Breast epithelium (tissue), 4 donors: ENCODE results near the gene TTC7B. TPM values are rescaled to one million over a fixed set of nuclear protein-coding genes. Genes with fewer than 3 reads are reported as not detected.

Experiments
- DNase-seq, 2 donors: peaks; one replicate each; pipeline ENCODE4 v3.0.0-alpha.2; 2019; ENCODE audit warnings: low spot score in 2 of 2
- H3K27ac ChIP-seq, 2 donors: fragments of 200-600 bp; sonication (generic) in 1 of 2; one replicate each; pipeline ENCODE4 v1.5.1; 2016 to 2019; ENCODE audit warnings: mild to moderate bottlenecking in 1 of 2
- H3K27me3 ChIP-seq, 2 donors: fragments of 200-600 bp; sonication (generic) in 1 of 2; one replicate each; pipeline versions ENCODE4 v1.5.1 to v1.6.0; 2017 to 2019; ENCODE audit warnings: control low read depth in 1 of 2, mild to moderate bottlenecking in 1 of 2
- H3K36me3 ChIP-seq: fragments of 200-600 bp; one replicate; pipeline ENCODE4 v1.5.1; 2019
- H3K4me1 ChIP-seq, 2 donors: fragments of 200-600 bp; sonication (generic); one replicate each; pipeline ENCODE4 v1.5.1; 2016 to 2019; ENCODE audit warnings: control low read depth in 1 of 2
- H3K4me3 ChIP-seq, 3 donors: fragments of 200-600 bp; sonication (generic); 1 replicate in 2 of 3; 2 replicates in 1 of 3; pipeline ENCODE4 v1.5.1; 2016 to 2019; ENCODE audit warnings: mild to moderate bottlenecking in 3 of 3, moderate library complexity in 2 of 3
- H3K9me3 ChIP-seq, 2 donors: fragments of 200-600 bp; sonication (generic) in 1 of 2; one replicate each; pipeline ENCODE4 v1.5.1; 2016 to 2019; ENCODE audit warnings: control low read depth in 1 of 2
- POLR2A ChIP-seq: fragments of 450-650 bp; IDR thresholded peaks from one replicate; pipeline ENCODE4 v1.6.1; 2016; ENCODE audit warnings: antibody characterized with exemption, mild to moderate bottlenecking, moderate library complexity
- POLR2AphosphoS5 ChIP-seq, 3 donors: sonication (generic); formaldehyde crosslinking; IDR thresholded peaks; one replicate each; pipeline ENCODE4 v1.6.1; 2017; ENCODE audit warnings: antibody characterized with exemption in 3 of 3
- intact Hi-C: fragments of 100-400 bp; cut with DNase I; formaldehyde crosslinking; loops from one replicate; pipeline ENCODE4 v1.15.1; 2023; ENCODE audit warnings: low total_unique reads
- total RNA-seq, 3 donors: library from RNA; depleted of rRNA; stranded (reverse); fragments of >200 nt; gene quantifications; one replicate each; pipeline ENCODE4 v1.1.0, GENCODE V29; 2016
- TF ChIP-seq, protein P1 (sequence below), 3 donors: fragments of 450-650 bp; IDR thresholded peaks; one replicate each; pipeline ENCODE4 v1.5.1; 2016 to 2017; ENCODE audit warnings: antibody characterized with exemption in 3 of 3, mild to moderate bottlenecking in 3 of 3, moderate library complexity in 3 of 3

Gene TTC7B
- total RNA-seq, 3 donors from 2014 or later, result 14.0 to 29.1 (median 22.0) TPM

DNA sequence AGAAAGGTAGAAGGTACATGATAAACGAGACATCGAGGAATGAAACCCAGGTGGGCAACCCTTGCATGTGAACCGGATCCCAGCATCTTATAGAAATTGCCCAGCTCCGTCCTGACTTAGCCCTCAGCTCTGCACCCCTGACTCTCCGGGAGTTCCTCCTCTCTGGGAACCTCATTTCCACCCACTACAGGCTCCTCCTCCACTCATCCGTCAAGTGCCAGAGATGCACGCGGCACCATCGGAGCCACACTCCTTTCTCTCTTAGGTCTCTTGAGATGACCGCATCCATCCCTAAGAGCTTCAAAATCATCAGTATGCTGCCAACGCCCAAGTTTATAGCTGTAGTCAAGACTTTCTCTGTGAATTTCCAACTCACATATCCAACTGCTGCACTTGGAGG lies 84.7 kb downstream of the TTC7B start:
- Histone ChIP-seq H3K9me3 (no peaks in the 10 kb centered on the region), H3K27ac (no peak overlapping the region), H3K4me3 (no peak overlapping the region), H3K36me3 (no peaks in the 10 kb centered on the region), H3K27me3 (no peaks in the 10 kb centered on the region), H3K4me1 (no peaks in the 10 kb centered on the region)
- TF ChIP-seq POLR2A, result no peak
- TF ChIP-seq POLR2AphosphoS5 (IDR thresholded peaks at IDR 0.05), result no peak
- TF ChIP-seq, protein P1, sequence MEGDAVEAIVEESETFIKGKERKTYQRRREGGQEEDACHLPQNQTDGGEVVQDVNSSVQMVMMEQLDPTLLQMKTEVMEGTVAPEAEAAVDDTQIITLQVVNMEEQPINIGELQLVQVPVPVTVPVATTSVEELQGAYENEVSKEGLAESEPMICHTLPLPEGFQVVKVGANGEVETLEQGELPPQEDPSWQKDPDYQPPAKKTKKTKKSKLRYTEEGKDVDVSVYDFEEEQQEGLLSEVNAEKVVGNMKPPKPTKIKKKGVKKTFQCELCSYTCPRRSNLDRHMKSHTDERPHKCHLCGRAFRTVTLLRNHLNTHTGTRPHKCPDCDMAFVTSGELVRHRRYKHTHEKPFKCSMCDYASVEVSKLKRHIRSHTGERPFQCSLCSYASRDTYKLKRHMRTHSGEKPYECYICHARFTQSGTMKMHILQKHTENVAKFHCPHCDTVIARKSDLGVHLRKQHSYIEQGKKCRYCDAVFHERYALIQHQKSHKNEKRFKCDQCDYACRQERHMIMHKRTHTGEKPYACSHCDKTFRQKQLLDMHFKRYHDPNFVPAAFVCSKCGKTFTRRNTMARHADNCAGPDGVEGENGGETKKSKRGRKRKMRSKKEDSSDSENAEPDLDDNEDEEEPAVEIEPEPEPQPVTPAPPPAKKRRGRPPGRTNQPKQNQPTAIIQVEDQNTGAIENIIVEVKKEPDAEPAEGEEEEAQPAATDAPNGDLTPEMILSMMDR (IDR thresholded peaks at IDR 0.05), result no peak
- intact Hi-C loops, result no loop called here
- no peak for DNase-seq

DNA sequence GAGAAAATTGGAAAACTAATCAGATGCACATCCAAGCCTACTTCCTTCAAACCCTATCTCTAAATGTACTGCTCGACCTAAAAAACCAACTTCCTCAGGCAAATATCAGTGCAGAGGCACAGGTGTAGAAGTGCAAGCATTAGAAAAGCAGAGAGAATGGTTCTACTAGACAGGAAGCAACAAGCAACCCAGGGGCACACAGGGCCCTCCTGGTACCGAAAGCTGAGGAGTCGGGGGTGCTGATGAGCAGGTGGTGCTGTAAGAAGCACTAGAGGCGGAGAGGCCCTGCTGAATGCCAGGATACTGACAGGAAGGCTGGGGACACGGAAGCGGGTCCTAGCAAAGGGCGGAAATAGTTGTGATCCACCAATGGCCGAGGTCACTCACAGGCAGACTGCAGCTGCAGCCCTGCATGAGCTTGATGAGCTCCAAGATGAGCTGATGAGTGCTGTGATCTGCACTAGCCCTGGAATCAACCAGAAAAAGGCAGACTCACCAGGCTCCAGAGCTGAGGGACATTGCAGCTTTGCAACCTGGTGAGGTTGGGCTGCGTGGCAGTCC lies 85.9 kb downstream of the TTC7B start:
- Histone ChIP-seq H3K36me3 (no peaks in the 10 kb centered on the region), H3K27ac (no peak overlapping the region), H3K9me3 (no peaks in the 10 kb centered on the region), H3K4me3 (no peak overlapping the region), H3K4me1 (no peaks in the 10 kb centered on the region), H3K27me3 (no peaks in the 10 kb centered on the region)
- TF ChIP-seq, protein P1 (IDR thresholded peaks at IDR 0.05), result no peak
- TF ChIP-seq POLR2A, result no peak
- intact Hi-C loops, result no loop called here
- DNase-seq, result no peak

DNA sequence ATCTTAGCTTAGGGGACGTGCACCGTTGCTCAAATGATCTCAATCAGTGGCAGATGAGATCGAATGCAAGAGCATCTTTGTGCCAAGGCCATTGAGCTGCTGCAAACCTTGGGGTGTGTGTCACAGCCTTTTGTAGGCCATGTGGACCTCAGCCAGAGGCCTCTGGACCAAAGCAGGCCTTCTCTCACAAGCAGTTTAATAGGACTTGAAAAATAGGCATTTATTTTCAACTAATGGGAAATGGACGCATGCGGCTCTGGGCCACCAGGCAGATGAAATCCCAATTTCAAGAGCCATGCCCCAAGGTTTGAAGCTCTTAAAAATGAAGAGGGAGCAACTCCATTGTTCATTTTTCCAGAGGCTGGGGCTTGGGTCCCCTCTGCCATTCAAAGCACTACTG lies 87.3 kb downstream of the TTC7B start:
- no peaks in the 10 kb centered on the region for H3K4me1 ChIP-seq
- no peak overlapping the region for H3K4me3 ChIP-seq
- no peaks in the 10 kb centered on the region for H3K36me3 ChIP-seq
- no peak for DNase-seq
- no peak overlapping the region for H3K27ac ChIP-seq
- TF ChIP-seq POLR2A (no peak), POLR2AphosphoS5 (IDR thresholded peaks at IDR 0.05) (no peak)
- TF ChIP-seq, protein P1 (IDR thresholded peaks at IDR 0.05), result no peak
- H3K27me3 ChIP-seq, result no peaks in the 10 kb centered on the region
- intact Hi-C loops, result no loop called here
- H3K9me3 ChIP-seq, result no peaks in the 10 kb centered on the region

DNA sequence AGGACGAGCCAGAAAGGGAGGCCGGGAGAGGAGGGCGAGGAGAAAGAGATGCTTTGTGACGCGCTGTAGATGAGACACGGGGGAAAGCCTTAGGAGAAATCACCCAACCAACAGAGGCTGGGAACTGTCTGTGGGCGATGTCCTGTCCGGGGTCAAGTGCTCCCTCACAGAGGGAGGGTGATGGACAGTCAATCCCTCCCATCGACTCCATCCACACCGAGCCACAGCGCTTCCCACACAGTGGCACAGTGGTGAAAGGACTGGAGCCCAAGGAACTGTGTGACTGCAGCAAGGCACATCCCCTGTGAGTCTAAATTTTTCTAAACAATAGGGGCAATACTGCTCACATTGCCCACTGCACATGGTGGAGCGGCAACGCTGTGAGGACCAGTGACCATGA lies 89.1 kb downstream of the TTC7B start:
- no peak overlapping the region for H3K27ac ChIP-seq
- no peaks in the 10 kb centered on the region for H3K27me3 ChIP-seq
- no peaks in the 10 kb centered on the region for H3K4me1 ChIP-seq
- H3K36me3 ChIP-seq, result no peaks in the 10 kb centered on the region
- no peak for DNase-seq
- TF ChIP-seq, protein P1 (IDR thresholded peaks at IDR 0.05), result no peak
- TF ChIP-seq POLR2AphosphoS5 (IDR thresholded peaks at IDR 0.05) (no peak), POLR2A (no peak)
- H3K9me3 ChIP-seq, result no peaks in the 10 kb centered on the region
- H3K4me3 ChIP-seq, result no peak overlapping the region
- intact Hi-C loops, result no loop called here

DNA sequence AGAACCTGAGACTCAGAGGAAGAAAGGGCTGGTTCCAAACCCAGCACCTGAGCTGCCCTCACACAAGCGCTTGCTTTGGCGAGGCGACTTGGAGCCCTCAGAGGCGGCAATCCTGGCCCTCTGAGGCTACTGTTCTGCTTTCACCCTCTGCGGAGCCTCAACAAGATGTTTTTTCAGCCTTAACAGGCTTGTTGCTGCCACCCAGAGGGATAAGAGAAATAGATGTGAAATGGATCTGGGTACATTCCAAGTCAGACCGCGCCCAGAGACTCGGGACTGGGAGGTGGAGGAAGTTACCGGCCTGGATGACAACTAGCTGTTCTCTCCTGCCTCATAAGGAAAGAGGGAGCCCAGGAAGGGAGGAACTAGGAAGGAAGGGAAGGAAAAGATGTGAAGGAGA lies 89.6 kb downstream of the TTC7B start:
- Histone ChIP-seq H3K27ac (no peak overlapping the region), H3K27me3 (no peaks in the 10 kb centered on the region), H3K9me3 (no peaks in the 10 kb centered on the region), H3K36me3 (no peaks in the 10 kb centered on the region), H3K4me3 (no peak overlapping the region), H3K4me1 (no peaks in the 10 kb centered on the region)
- intact Hi-C loops, result no loop called here
- TF ChIP-seq, protein P1 (IDR thresholded peaks at IDR 0.05), result peak in 1 of 3 donors; percentile 5
- TF ChIP-seq POLR2A (no peak), POLR2AphosphoS5 (IDR thresholded peaks at IDR 0.05) (peak in 1 of 3 donors; percentile 19)
- DNase-seq, result peak in 1 of 2 donors; percentile 55
